Stimulated activated CD4-positive, alpha-beta T cell treated with anti-CD3 and anti-CD28 coated beads, Interleukin-15, amount 100 ng/mL, for 48 hours (primary cell): ENCODE measurements around the gene LRRK2.
"Not testable (repeated sequence)": the region's sequence is repeated elsewhere in the genome, so short reads cannot be mapped to it uniquely, and the experiment has no call there.

Experiments used
- DNase-seq, 2 donors: peaks; one replicate each; pipeline ENCODE4 v3.0.0-alpha.2; 2020; ENCODE audit warnings: low read depth in 2 of 2

The LRRK2 gene

DNA sequence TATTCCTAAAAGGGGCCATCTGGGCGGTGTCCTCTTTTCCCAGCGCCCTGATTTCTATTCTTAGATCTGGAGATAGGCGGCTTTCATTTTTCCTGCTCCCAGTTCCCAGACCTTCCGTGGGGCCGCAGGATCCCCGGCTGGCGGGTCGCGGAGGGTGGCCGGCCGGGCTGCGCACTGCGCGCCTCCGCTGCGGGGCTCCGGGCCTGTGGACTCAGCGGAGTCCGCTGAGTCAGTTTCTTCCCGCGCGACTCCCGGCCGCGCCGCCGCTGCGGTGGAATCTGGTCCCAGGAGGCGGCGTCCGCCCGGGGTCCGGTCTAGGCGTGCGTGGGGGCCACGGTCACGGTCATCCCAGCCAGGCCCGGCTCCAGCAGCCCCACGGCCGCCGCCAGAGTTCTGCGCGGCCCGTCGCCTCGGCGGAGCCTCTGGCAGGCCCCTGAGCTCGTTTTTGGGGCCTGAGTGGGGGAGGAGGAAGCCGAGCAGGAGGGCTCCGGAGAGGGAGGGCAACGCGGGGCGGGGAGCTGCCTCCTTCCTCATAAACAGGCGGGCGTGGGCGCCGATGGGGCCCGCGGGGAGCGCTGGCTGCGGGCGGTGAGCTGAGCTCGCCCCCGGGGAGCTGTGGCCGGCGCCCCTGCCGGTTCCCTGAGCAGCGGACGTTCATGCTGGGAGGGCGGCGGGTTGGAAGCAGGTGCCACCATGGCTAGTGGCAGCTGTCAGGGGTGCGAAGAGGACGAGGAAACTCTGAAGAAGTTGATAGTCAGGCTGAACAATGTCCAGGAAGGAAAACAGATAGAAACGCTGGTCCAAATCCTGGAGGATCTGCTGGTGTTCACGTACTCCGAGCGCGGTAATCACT is at the start of gene LRRK2:
Gene LRRK2 (plus strand): TSS at position 559 of the 853 bp plus-strand sequence. CDS start 135 bp downstream, at position 694.
- DNase-seq: peak in 1 of 2 donors; percentile 7

DNA sequence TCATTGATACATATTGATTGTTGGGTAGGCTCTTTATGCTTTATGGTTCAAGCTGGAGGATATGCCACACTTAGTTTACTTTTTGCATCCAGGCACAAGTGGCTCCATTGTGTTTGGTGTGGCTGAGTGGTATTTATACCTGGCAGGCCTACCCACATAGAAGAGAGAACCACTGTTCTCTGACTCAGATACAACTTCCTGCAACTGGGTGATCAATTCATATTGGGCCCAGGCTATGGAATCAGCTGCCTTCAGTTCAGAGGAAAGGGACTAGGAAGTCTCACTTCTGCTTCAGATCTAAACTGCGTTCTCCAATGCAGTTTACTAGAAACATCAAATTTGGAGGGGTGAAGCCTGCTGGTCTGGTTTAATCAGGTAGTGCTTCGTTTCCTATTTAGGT is 49.8 kb upstream of the LRRK2 start:
- DNase-seq: no peak

DNA sequence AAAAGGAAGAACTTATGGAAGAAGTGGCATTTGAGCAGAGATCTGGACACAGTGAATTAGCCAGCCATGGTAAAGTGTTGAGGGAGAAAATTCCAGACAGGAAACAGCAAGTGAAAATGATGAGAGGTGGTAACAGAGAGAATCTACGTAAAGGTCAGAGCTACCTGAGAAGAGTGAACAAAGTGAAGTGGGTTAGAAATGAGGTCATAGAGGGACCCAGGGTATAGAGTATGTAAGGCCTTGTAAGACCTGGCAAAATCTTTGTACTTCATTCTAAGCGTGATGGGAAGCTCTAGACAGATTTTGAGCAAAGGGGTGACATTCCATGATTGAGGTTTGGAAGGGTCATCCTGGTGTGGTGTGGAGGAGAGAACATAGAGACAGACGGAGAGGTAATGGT is 49.3 kb upstream of the LRRK2 start:
- no peak for DNase-seq

DNA sequence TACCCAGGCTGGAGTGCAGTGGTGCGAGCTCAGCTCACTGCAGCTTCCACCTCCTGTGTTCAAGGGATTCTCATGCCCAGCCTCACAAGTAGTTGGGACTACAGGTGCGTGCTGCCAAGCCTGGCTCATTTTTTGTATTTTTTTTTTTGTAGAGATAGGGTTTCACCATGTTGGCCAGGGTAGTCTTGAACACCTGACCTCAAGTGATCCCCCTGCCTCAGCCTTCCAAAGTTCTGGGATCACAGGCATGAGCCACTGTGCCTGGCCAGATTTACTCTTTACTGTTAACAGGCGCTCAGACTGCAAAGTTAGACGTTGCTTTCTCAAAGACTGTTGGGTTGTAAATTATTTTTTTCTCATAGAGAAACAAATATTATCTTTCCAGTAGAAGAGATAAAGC is 46.1 kb upstream of the LRRK2 start:
- no peak for DNase-seq

DNA sequence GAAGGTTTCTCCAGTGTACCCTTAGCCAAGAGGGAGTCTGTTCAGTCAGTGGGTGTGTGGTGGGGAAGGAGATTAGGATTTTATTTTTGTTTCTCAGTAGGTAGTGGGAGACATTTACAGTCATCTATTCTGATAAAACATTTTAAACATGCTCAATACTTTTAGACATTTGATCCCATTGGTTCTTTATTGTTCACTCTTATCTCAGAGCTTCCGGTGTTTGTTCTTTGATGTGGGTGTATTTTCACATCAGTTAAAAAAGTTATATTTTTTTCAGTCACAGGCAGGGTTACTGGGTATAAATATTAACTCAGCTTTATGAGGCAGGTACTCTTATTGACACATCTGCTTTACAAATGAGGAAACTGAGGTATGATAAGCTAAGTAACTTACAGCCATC is 43.3 kb upstream of the LRRK2 start:
- no peak for DNase-seq

DNA sequence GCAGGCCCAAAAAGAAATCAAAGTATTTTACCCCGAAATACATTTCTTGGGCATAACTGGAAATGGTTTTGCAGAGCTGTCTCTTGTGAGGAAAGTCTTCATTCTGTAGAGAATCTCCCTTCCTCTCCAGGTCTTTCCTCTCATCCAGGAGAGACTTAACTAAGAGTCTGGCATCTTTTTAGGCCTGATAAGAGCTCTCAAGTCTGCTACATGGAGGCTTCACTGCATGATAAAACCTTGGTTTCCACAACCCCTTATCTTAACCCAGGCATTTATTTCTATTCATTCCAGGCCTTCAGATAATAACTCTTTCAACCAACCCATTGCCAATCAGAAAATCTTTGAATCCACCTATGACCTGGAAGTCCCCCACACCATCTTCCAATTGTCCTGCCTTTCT is 41.1 kb upstream of the LRRK2 start:
- no peak for DNase-seq

DNA sequence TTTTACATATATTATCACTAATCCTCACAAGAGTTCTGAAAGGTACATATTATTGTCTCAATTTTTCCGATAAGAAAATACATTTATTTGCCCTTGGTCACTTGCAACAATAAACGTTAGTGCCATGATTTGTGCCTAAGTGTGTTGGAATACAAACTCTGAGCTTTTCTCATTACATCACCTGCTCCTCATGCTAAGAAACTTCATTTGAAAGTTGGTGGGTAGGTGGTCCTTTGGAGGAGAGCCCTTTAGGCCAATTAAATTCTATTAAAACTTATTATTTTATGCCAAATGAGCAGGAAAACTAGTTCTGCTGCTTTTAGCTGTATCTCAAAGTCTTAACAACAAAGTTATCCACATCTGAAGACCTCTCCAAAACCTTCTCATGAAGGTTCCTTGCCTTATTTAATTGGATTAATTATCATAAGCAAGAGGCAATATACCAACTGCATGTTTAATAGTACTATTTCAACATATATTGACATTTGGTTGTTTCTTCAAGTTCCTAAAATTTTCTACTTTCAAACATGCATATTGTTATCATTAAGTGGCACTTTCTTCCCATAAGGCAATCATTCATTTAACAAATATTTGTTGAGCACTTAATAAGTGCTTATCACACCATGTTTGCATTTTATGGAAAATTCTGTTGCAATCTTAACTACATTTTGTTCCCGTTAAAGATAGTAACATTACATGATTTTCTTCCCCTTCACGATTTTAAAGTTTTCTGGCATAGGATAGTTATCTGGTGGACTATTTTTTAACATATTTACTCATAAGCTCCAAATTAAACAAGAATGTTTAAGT is 40.1 kb upstream of the LRRK2 start:
- no peak for DNase-seq

DNA sequence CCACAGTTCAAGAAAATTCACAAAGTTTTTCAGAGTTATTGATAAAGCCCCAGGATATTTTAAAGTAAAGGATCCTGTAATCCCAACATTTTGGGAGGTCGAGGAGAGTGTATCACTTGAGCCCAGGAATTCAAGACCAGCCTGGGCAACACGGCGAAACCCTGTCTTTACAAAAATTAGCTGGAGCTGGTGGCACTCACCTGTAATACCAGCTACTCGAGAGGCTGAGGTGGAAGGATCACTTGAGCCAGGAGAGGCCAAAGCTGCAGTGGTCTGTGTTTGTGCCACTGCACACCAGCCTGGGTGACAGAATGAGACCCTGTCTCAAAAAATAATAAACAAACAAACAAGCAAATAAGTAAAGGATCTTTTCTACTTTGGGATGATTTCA is 39.5 kb upstream of the LRRK2 start:
- DNase-seq: no peak

DNA sequence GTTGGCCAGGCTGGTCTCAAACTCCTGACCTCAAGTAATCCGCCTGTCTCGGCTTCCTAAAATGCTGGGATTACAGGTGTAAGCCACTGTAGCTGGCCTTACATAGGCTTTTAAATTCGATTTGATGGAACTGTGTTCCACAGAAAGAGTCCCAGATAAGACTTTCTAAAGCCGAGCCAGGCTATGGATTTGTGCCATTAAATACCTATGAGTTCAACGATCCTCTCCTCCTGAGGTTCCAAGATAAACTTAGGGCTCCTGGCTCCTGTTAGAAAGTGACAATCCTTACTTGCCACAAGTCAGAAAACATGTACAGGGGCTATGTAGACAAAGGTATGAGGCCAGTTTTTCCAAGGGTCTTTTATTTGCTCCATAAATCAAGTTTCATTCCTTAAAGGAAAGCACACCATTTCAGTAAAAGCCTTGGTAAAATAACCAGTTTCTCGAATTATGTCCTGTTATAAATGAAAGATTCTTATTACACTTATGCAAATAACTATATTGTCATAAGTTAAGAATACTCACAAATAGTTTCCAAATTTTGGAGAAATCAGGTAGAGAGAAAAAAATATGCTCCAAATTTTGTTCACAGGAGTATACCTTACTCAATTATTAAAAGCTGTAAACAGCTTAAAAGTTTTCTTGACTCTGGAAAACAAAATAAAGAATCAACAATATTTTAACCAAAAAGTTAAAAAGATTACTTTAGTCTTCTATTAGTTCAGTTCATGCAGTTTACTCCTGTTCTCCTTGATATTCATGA is 36.1 kb upstream of the LRRK2 start:
- no peak for DNase-seq

DNA sequence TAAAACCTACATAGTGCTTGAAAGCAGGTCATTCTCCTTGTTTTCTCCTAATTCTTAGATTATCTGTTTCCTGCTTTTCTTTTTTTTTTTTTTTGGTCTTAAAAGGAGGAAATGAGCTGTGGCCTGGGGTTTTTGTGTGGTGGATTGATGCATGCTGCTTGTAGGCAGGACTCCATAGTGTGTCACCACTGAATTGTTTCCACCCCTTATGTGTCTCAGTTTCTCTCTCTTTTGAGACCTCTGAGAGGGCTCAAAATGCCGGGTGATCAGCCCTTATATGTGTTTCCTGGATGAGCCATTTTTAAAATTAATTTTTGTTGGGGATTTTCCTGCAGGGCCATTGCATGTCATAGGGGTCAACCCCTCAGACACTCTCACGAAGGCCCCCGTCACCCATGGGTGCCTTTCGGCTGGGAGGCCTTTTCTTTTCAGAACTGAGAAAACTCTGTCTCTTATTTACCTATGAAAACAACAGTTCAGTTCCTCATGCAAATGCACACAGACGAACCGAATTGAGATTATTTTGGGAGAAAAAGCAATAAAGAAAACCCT is 32.0 kb upstream of the LRRK2 start:
- no peak for DNase-seq

DNA sequence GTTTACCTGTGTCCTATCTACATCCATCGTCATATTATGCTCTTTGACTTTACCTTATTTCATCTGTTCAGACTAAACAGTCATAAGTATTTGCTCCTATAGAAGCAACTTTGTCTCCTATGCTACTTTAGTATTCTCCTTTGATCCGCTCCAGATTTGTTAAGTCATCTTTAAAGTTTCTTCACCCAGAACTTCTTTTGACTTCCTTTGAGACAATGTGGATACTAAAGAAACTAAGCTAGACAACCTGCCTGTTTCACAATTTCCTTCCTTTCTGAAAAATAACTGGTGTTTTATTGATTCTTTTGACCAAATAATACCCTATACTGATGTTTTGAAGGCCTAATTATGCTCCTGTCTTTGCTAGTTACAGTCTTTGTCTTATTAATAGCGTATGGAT is 30.0 kb upstream of the LRRK2 start:
- no peak for DNase-seq

DNA sequence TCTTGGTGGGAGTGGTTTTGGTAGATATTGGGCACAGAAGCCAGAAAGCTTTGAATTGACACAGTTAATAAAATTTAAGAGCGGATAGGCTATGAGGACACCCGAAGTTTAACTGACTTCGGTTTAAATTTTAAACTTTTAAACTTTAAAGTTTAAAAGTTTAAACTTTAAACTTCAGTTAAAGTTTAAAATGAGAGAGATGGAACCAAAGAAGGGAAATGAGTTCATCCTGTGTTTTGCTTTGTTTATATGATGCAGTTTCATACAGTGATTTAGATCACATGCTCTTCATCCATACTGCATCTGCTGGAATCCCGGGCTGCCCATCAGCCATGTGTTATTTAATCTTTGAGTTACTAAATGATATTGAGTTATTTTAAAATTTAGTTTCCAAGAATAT is 27.2 kb upstream of the LRRK2 start:
- no peak for DNase-seq

DNA sequence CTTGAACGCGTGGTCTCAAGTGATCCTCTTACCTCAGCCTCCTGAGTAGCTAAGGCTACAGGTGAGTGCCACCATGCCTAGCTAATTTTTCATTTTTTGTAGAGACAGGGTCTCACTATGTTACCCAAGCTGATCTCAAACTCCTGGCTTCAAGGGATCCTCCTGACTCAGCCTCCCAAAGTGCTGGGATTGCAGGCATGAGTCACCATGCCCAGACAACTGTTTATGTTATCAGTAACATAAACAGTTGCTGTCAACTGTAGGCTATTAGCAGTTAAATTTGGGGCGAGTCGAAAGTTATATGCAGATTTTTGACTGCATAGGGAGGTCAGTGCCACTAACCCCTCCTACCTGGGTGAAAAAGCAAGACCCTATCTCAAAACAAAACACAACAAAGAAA is 26.2 kb upstream of the LRRK2 start:
- DNase-seq: no peak

DNA sequence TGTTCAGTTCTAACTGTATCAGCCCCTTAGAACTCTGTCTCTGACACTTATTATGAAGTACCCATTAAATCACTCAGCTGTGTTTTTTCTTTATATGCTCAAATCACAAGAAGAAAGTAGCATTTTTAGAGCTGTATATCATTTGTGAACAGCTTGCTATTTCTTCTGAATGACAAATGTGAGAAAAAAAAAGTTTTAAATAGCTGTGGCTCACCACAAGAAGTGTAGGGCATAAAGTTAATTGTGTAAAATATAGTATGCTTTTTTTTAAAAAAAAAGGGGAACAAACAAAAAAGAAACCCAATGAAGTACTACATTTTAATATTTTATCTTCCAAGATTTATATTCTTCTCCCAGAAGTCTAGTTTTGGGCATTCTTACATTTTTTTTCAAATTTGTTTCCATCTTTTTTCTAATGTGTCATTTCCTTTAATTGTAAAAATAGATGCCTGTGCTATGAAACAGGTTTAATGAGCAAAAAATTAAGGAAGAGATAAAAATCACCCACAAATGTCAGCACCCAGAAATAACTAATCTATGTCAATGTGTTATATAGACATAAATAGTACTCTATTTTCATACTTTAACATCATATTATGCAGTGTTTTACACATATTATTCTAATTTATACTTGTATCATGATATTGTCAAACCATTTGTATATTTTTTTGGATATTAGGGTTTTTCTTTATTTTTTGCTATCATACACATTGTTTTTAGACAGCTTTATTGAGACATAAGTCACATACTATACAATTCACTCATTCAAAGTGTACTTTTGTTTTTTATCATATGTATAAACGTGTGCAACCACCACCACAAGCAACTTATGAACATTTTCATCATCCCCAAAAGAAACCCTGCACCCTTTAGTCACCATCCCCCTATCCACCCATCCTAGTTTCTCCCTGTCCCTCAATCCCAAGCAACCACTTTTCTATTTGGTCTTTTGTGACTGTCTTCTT is 22.4 kb upstream of the LRRK2 start:
- no peak for DNase-seq

DNA sequence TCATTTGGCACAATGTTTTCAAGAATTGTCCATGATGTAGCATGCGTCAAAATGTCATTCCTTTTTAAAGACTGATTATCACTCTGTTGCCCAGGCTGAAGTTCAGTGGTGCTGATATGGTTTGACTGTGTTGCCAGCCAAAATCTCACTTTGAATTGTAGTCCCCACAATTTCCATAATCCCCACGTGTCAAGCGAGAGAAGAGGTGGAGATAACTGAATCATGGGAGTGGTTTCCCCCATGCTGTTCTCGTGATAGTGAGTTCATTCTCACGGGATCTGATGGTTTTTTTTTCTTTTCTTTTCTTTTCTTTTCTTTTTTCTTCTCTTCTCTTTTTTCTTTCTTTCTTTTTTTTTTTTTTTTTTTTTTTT is 21.8 kb upstream of the LRRK2 start:
- no peak for DNase-seq

DNA sequence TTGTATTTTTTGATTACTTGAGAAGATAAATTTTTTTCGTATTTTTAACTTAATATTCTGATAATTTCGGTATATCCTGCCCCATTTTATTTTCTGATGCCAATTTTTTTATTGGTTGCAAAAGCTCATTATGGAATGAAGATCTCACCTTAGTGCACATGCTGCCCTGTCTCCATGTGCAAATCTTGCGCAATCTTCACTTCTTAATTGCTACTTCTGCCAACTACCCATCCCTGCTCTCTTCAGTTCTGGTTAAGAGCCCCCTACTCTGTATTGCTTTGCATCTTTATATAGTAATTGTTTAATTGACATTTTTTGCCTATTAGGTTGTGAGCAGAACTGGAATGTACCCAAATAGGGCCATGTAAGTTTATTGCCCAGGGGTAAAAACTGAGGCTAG is 20.5 kb upstream of the LRRK2 start:
- no peak for DNase-seq

DNA sequence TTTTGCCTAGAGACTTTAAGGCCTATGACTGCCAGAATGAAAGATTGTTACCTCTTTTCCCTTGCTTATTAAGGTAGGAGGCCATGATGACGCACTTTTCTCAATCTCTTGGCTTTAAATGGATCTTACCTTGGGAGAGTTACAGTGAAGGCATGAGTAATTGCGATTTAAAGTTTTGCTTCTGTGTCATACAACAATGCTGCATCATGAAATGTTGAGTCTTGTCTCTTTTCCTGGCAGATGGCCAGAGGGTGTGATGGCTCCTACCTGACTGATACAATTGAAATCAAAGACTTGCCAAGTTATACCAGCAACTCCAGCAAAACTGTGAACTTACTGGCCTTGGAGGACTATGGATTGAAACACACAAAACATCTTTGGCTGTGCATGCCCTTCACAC is 17.2 kb upstream of the LRRK2 start:
- DNase-seq: no peak

DNA sequence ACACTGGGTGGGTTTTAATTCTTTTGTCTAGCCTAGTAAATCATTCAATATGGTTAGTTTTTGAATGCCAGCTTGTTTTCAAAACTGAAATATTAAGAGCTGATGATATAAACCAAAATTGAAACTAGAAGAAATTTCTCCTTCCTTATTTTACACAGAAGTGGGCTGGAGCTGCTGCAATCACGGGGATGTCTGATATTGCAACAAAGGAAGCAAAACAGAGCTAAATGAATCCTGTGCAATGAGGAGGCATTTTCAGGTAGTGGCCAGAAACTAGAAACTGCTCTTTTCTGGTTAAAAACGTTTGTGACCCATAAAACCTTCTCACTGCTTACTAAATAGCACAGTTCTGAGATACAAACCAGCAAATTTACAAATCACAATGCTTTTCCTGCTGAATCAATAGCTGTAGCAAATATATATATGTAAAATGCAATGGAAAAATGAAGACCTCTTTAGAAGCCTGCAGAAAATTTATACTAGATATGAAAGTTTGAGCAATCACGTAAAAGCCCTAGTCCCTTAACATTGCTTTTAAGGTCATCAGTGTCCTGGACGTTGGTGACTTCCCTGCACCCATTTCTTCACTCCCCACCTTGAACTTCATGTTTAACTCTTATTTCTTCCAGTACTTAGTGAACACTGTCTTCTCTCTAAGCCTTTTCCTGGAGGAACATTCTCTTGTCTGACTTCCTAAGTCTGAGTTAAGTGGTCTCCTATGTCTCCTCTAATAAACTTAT is 15.9 kb upstream of the LRRK2 start:
- no peak for DNase-seq

DNA sequence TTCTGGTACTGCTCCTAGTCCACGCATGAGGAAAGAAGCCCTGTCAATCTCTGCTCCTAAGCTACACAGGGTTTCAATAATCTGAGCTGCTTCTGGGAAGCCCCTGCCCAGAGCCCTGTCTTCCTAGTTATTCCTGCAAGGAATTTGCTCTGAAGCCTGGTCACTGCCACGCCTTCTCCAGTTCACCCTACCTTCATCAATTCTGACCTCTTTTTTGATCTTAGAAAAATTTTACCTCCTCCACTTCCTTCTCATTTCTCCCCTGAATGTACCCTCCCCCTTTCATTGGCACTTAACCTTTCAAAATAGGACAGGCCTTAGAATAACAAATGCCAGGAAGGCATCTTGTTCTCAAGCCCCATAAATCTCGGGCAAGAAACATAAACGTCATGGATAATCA is 14.9 kb upstream of the LRRK2 start:
- DNase-seq: no peak

DNA sequence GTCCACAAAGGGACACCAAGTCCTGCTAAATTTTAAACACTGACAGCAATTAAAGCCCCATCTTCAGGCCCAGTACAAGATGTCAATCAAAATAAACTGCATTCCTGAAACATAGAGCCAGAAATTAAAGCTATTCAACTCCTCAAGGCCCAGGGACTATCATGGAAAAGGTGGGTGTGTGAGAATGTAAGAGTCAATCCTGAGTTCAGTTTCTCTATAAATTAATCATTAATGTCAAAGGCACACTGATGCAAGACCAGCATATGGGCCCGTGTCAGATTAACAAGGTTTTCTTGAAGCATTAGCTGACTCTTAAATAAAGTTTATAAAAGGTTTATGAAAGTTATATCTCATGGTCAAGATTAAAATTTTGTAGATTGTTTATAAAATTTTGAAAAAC is 13.6 kb upstream of the LRRK2 start:
- not testable (repeated sequence) for DNase-seq
